Measurements from ENCODE around the gene ADPRHL1.
"Not testable (repeated sequence)": the region's sequence is repeated elsewhere in the genome, so short reads cannot be mapped to it uniquely, and the experiment has no call there.

The ADPRHL1 gene

GRCh38 chr13:113398963-113399754, 54.1 kb downstream of the ADPRHL1 start:
- H3K27ac ChIP-seq, result no peak overlapping the region
- TF ChIP-seq ZFX (IDR thresholded peaks at IDR 0.05; ENCODE audit: borderline replicate concordance) (no peak), CTCF (IDR thresholded peaks at IDR 0.05) (no peak)

- TF ChIP-seq ZFX (IDR thresholded peaks at IDR 0.05; ENCODE audit: borderline replicate concordance), result no peak
- no peak for TF ChIP-seq CTCF (IDR thresholded peaks at IDR 0.05)
- H3K27ac ChIP-seq, result no peak overlapping the region
These were observed 55.5 kb downstream of the ADPRHL1 start for GRCh38 chr13:113397608-113398425.

- TF ChIP-seq CTCF (IDR thresholded peaks at IDR 0.05) (peak; percentile 79), ZFX (IDR thresholded peaks at IDR 0.05; ENCODE audit: borderline replicate concordance) (no peak)
These were observed 59.0 kb downstream of the ADPRHL1 start for GRCh38 chr13:113394339-113394640.

GRCh38 chr13:113393563-113394338, 59.5 kb downstream of the ADPRHL1 start:
- no peak overlapping the region for H3K27ac ChIP-seq
- TF ChIP-seq CTCF (IDR thresholded peaks at IDR 0.05) (peak; percentile 98), ZFX (IDR thresholded peaks at IDR 0.05; ENCODE audit: borderline replicate concordance) (no peak)

More at GRCh38 chr13:113394339-113394640, 59.0 kb downstream of the ADPRHL1 start:
- H3K27ac ChIP-seq, result no peak overlapping the region

GRCh38 chr13:113393226-113393562, 60.1 kb downstream of the ADPRHL1 start:
- H3K27ac ChIP-seq, result no peak overlapping the region
- TF ChIP-seq CTCF (IDR thresholded peaks at IDR 0.05), result no peak
- TF ChIP-seq ZFX (IDR thresholded peaks at IDR 0.05; ENCODE audit: borderline replicate concordance), result no peak

GRCh38 chr13:113390874-113391497, 62.3 kb downstream of the ADPRHL1 start:
- no peak for TF ChIP-seq ZFX (IDR thresholded peaks at IDR 0.05; ENCODE audit: borderline replicate concordance)
- TF ChIP-seq CTCF (IDR thresholded peaks at IDR 0.05), result no peak
- H3K27ac ChIP-seq, result no peak overlapping the region

GRCh38 chr13:113389586-113389985, 63.7 kb downstream of the ADPRHL1 start:
- H3K27ac ChIP-seq, result not testable (repeated sequence)

Measured in 22Rv1 (cell line).